Measurements from ENCODE around the gene ACSM3. TPM values are rescaled to one million over a fixed set of nuclear protein-coding genes. Genes with fewer than 3 reads are reported as not detected.
"Not testable (repeated sequence)": the region's sequence is repeated elsewhere in the genome, so short reads cannot be mapped to it uniquely, and the experiment has no call there.

Gene ACSM3
- total RNA-seq, 3 donors from 2014 or later = 27.0 to 45.1 (median 42.2) TPM

DNA sequence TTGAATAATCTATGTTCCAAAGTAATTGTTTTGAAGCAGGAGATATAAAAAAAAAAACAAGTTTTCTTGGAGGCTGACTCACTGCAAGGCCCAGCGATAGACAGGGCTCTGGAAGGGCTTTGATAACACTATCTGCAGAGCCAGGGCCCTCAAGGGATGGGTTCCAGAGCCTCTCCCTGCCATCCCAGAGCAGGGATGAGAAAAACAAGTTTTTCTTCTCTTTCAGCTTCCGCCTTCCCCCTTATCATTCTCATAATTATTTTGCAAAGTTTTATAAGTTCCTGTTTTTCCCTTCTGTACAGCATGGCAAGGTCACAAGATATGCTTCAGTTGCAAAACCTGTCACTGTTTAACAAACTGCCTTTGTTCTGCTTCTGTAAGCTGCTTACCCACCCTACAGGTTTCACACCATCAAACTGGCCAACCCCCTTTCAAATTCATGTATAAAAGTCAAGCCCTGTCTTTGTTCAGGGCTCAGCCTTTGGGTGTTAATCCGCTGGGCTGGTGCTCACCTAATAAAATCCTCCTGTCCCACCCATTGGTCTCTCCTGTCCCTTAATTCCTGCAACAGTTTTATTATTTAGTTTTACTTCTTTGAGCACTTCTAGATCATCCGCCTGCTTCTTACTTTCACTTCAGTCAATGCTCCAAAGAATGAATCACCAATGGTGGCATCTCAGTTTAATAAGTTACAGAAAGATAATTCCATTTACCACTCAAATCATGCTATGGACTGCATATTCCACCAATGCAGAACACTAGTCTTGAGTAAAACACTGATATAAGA lies 16.6 kb upstream of the ACSM3 start:
- intact Hi-C loops (cut with DNase I, micrococcal nuclease) = no loop called here
- Histone ChIP-seq H3K9me3 (peaks cover 15% of the 10 kb centered on the region), H3K36me3 (ENCODE audit: low read depth) (no peaks in the 10 kb centered on the region), H3K4me3 (no peak overlapping the region), H3K4me1 (ENCODE audit: low read depth) (no peaks in the 10 kb centered on the region)
- ATAC-seq = peak; percentile 82
- no peak for DNase-seq
- TF ChIP-seq, protein P1, sequence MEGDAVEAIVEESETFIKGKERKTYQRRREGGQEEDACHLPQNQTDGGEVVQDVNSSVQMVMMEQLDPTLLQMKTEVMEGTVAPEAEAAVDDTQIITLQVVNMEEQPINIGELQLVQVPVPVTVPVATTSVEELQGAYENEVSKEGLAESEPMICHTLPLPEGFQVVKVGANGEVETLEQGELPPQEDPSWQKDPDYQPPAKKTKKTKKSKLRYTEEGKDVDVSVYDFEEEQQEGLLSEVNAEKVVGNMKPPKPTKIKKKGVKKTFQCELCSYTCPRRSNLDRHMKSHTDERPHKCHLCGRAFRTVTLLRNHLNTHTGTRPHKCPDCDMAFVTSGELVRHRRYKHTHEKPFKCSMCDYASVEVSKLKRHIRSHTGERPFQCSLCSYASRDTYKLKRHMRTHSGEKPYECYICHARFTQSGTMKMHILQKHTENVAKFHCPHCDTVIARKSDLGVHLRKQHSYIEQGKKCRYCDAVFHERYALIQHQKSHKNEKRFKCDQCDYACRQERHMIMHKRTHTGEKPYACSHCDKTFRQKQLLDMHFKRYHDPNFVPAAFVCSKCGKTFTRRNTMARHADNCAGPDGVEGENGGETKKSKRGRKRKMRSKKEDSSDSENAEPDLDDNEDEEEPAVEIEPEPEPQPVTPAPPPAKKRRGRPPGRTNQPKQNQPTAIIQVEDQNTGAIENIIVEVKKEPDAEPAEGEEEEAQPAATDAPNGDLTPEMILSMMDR (IDR thresholded peaks at IDR 0.05) = no peak

DNA sequence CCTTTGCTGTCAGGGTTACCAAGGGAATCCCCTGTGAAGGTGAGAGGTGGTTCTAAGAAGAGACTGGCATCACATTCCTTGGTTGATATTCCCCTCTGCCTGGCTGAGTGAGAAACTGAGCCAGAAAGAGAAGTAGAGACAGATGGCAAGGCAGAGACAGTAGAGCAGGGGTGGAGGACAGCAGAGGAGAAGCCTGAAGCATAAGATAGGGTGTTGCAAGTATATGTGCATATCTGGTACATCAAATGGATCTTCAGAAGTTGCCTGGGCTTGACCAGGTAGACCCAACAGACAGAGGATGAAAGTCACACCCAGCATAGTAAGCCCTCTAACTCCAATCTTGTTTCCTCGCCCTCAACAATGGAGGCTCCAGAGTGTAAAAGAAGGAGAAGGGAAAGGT lies 14.3 kb upstream of the ACSM3 start:
- H3K9me3 ChIP-seq = peaks cover 15% of the 10 kb centered on the region
- ATAC-seq (no peak), DNase-seq (no peak)
- no peaks in the 10 kb centered on the region for H3K36me3 ChIP-seq (ENCODE audit: low read depth)
- intact Hi-C loops (cut with DNase I, micrococcal nuclease) = no loop called here
- H3K4me1 ChIP-seq (ENCODE audit: low read depth) = no peaks in the 10 kb centered on the region
- TF ChIP-seq, protein P1 (IDR thresholded peaks at IDR 0.05) = no peak
- H3K4me3 ChIP-seq = no peak overlapping the region

DNA sequence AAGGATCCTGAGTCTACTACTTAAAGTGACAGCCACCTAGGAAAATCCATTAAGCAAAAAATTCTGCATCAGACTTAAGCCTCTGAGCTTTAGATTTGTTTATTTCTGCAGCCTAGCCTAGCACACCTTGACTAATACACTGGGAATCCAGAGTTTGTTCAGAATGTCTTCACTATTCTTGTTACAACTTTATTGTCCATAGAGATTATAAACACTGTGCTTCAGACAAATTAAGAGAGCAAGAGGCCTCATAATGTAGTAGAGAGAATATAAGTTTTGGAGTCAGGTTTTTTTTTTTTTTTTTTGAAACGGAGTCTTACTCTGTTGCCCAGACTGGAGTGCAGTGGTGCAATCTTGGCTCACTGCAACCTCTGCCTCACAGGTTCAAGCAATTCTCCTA lies 13.3 kb upstream of the ACSM3 start:
- Histone ChIP-seq H3K36me3 (ENCODE audit: low read depth) (no peaks in the 10 kb centered on the region), H3K4me3 (no peak overlapping the region), H3K9me3 (peaks cover 15% of the 10 kb centered on the region), H3K4me1 (ENCODE audit: low read depth) (no peaks in the 10 kb centered on the region)
- no peak for DNase-seq
- no peak for ATAC-seq
- TF ChIP-seq, protein P1 (IDR thresholded peaks at IDR 0.05) = no peak
- intact Hi-C loops (cut with DNase I, micrococcal nuclease) = no loop called here

DNA sequence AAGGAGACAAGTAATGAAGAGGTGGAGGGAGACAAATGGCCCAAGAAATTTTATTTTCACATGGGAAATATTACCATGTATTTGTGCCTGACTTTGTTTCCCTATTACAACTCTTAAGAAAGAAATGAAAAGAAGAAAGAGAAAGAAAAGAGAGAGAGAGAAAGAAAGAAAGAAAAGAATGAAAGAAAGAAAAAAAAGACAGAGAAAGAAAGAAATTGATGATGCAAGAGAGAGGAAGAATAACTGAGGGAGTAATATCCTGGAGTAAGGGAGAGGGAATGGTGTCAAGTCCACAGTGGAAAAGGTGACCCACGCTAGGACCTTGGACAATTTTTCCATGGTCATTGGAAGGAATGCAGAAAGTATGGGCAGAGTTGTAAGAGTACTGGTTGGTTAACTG lies 10.1 kb upstream of the ACSM3 start:
- intact Hi-C loops (cut with DNase I, micrococcal nuclease) = no loop called here
- ATAC-seq = no peak
- Histone ChIP-seq H3K9me3 (no peaks in the 10 kb centered on the region), H3K36me3 (ENCODE audit: low read depth) (no peaks in the 10 kb centered on the region), H3K4me3 (no peak overlapping the region), H3K4me1 (ENCODE audit: low read depth) (no peaks in the 10 kb centered on the region)
- TF ChIP-seq, protein P1 (IDR thresholded peaks at IDR 0.05) = no peak
- no peak for DNase-seq

DNA sequence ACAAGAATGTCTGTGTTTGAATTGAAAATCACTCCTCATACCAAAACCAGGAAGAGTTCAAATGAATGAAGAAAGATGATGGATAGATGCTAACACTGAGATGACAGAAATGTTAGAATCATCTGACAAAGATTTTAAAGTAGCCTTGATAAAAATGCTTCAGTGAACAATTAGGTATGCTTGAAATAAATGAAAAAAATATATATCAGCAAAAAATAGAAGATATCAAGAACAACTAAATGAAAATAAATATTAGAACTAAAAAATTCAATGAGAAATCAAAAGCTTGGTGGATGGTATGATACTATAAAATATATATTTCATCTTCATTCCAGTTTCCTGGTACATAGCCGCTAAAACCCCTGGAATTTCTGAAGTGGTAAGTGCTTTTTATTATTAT lies 8.6 kb upstream of the ACSM3 start:
- intact Hi-C loops (cut with DNase I, micrococcal nuclease) = no loop called here
- TF ChIP-seq, protein P1 (IDR thresholded peaks at IDR 0.05) = no peak
- Histone ChIP-seq H3K4me1 (ENCODE audit: low read depth) (no peaks in the 10 kb centered on the region), H3K4me3 (no peak overlapping the region), H3K36me3 (ENCODE audit: low read depth) (no peaks in the 10 kb centered on the region), H3K9me3 (no peaks in the 10 kb centered on the region)
- ATAC-seq (no peak), DNase-seq (no peak)

DNA sequence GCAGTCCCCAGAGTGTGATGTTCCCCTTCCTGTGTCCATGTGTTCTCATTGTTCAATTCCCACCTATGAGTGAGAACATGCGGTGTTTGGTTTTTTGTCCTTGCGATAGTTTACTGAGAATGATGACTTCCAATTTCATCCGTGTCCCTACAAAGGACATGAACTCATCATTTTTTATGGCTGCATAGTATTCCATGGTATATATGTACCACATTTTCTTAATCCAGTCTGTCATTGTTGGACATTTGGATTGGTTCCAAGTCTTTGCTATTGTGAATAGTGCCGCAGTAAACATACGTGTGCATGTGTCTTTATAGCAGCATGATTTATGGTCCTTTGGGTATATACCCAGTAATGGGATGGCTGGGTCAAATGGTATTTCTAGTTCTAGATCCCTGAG lies 8.0 kb upstream of the ACSM3 start:
- ATAC-seq; DNase-seq; intact Hi-C loops (cut with DNase I, micrococcal nuclease); H3K36me3 ChIP-seq (ENCODE audit: low read depth); H3K9me3 ChIP-seq; H3K4me1 ChIP-seq (ENCODE audit: low read depth); H3K4me3 ChIP-seq: not testable (repeated sequence)

Measured in mucosa of descending colon (tissue), 3 donors.